Chondrocyte (in vitro differentiated cells): ENCODE data around the gene TPRG1. TPM values are rescaled to one million over a fixed set of nuclear protein-coding genes. Genes with fewer than 3 reads are reported as not detected.

Experiments
- DNase-seq: peaks from one replicate; pipeline ENCODE4 v3.0.0; 2021; ENCODE audit warnings: mixed read lengths, low spot score
- H3K27ac Mint-ChIP-seq: one replicate; pipeline ENCODE4 v1.8.0; 2021; ENCODE audit warnings: mild to moderate bottlenecking, moderate library complexity, mixed read lengths; ENCODE audit not compliant: unreplicated experiment
- H3K27me3 Mint-ChIP-seq: 2 replicates; pipeline ENCODE4 v1.8.0; 2021; ENCODE audit warnings: low read depth, mixed read lengths
- H3K36me3 Mint-ChIP-seq: 2 replicates; pipeline ENCODE4 v1.8.0; 2021; ENCODE audit warnings: low read depth, mixed read lengths
- H3K4me1 Mint-ChIP-seq: 2 replicates; pipeline ENCODE4 v1.8.0; 2021; ENCODE audit warnings: low read depth, mild to moderate bottlenecking, mixed read lengths
- H3K4me3 Mint-ChIP-seq: one replicate; pipeline ENCODE4 v1.8.0; 2021; ENCODE audit warnings: mild to moderate bottlenecking, moderate library complexity, mixed read lengths; ENCODE audit not compliant: unreplicated experiment
- H3K9me3 Mint-ChIP-seq: 2 replicates; pipeline ENCODE4 v1.8.0; 2021; ENCODE audit warnings: low read depth, mixed read lengths
- CTCF ChIP-seq: fragments of 200-600 bp; sonication (generic); IDR thresholded peaks from 2 replicates; pipeline ENCODE4 v1.5.0; 2021; ENCODE audit warnings: antibody characterized with exemption, mild to moderate bottlenecking, moderate library complexity
- total RNA-seq: library from RNA; stranded (reverse); gene quantifications from 3 replicates; pipeline ENCODE4 v1.2.1, GENCODE V29; 2021

Gene TPRG1
- total RNA-seq, 1 donor from 2014 or later = 1.3 TPM

- H3K27ac Mint-ChIP-seq = no peak overlapping the region
- H3K27me3 Mint-ChIP-seq = peaks cover 4% of the 10 kb centered on the region
- TF ChIP-seq CTCF = no peak
- H3K4me1 Mint-ChIP-seq = no peaks in the 10 kb centered on the region
- H3K4me3 Mint-ChIP-seq = no peak overlapping the region
- no peak for DNase-seq
- peaks cover 33% of the 10 kb centered on the region for H3K9me3 Mint-ChIP-seq
- H3K36me3 Mint-ChIP-seq = peaks cover 16% of the 10 kb centered on the region
Observed at GRCh38 chr3:189192725-189193124, 21.0 kb downstream of the TPRG1 start.

GRCh38 chr3:189195302-189195701 is 23.5 kb downstream of the TPRG1 start:
- Mint-ChIP-seq H3K27ac (no peak overlapping the region), H3K27me3 (peaks cover 8% of the 10 kb centered on the region), H3K4me3 (no peak overlapping the region), H3K9me3 (peaks cover 40% of the 10 kb centered on the region), H3K4me1 (no peaks in the 10 kb centered on the region), H3K36me3 (peaks cover 17% of the 10 kb centered on the region)
- no peak for DNase-seq
- TF ChIP-seq CTCF = no peak

GRCh38 chr3:189202106-189202505 is 30.3 kb downstream of the TPRG1 start:
- Mint-ChIP-seq H3K9me3 (peaks cover 10% of the 10 kb centered on the region), H3K27me3 (peaks cover 6% of the 10 kb centered on the region), H3K4me3 (no peak overlapping the region), H3K36me3 (peaks cover 2% of the 10 kb centered on the region), H3K27ac (no peak overlapping the region), H3K4me1 (peaks cover 5% of the 10 kb centered on the region)
- TF ChIP-seq CTCF = no peak
- DNase-seq = no peak

DNA sequence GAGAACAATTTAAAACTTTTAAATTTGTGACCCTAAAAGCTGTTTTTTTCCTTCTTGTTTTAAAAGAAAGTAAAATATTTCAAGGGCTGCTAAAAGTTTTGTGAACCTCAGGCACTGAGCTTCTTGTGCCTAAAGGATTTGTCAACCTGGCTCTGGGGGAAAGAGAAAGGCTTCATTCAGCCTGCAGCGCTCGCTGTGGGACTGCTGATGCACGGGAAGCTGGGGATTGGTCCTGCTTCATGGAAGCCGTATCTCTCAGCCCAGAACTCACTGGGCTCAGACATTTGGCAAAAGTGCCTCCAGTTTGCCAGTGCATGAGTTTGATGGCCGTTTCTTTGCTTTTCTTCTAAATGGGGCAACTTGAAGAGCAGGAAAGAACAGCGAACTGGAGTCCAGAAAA is 30.8 kb downstream of the TPRG1 start:
- Mint-ChIP-seq H3K36me3 (peaks cover 2% of the 10 kb centered on the region), H3K9me3 (peaks cover 6% of the 10 kb centered on the region), H3K4me3 (no peak overlapping the region), H3K4me1 (peaks cover 5% of the 10 kb centered on the region), H3K27ac (no peak overlapping the region), H3K27me3 (peaks cover 6% of the 10 kb centered on the region)
- no peak for DNase-seq
- TF ChIP-seq CTCF = no peak

DNA sequence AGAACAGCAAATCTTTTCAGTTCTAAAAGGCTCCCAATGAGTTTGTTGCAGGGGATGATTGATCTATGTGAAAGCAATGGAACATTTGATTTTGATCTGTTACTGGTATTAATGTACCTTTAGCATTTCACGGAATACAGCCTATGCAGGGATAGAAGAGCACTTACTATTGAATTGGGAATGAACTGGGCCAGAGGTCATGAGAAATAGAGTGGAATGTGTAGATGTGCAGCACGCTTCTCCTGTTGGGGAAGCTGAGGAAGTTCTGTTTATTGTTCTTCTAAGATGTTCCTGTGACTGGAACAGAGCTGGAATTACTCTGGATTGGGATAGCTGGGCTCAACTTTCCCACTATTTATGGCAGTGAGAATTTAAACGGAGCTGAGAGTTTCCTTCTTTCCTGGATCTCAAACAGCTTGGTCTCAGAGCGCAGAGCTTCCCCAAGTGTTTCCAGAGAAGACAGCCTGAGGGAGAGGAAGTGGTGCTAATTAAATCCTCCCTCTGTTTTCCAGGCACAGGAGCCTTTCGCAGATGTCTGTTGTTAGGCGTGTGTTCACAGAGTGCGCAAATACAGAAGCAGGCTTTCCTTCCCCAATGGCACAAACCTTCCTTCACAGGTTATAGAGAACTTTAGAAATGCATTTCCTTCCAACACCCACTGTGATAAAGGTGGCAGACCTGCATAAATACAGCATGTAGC is 32.5 kb downstream of the TPRG1 start:
- Mint-ChIP-seq H3K4me1 (peaks cover 5% of the 10 kb centered on the region), H3K27ac (no peak overlapping the region), H3K4me3 (no peak overlapping the region), H3K27me3 (peaks cover 2% of the 10 kb centered on the region), H3K9me3 (no peaks in the 10 kb centered on the region), H3K36me3 (no peaks in the 10 kb centered on the region)
- no peak for DNase-seq
- TF ChIP-seq CTCF = no peak
